GM23248 (cell line): Measurements from ENCODE around the gene GALNT18. TPM values are rescaled to one million over a fixed set of nuclear protein-coding genes. Genes with fewer than 3 reads are reported as not detected.

Source experiments
- DNase-seq: peaks from one replicate; pipeline ENCODE4 v3.0.0-alpha.2; 2015
- H2AFZ ChIP-seq: fragments of 200-600 bp; sonication (generic); 2 replicates; pipeline ENCODE4 v1.6.1; 2016; ENCODE audit warnings: antibody characterized with exemption
- H3F3A ChIP-seq: fragments of 200-600 bp; sonication (generic); 2 replicates; pipeline ENCODE4 v1.6.1; 2016; ENCODE audit warnings: mild to moderate bottlenecking, antibody characterized with exemption, mixed run types; ENCODE audit not compliant: insufficient read depth
- H3K27ac ChIP-seq: fragments of 200-600 bp; sonication (generic); 2 replicates; pipeline ENCODE4 v1.5.1; 2016; ENCODE audit warnings: mild to moderate bottlenecking
- H3K27me3 ChIP-seq: fragments of 200-600 bp; sonication (generic); replicated peaks from 2 replicates; pipeline ENCODE4 v1.6.1; 2016; ENCODE audit warnings: mild to moderate bottlenecking; ENCODE audit not compliant: insufficient read depth
- H3K36me3 ChIP-seq: fragments of 200-600 bp; sonication (generic); 2 replicates; pipeline ENCODE4 v1.6.1; 2016; ENCODE audit warnings: low read depth, mild to moderate bottlenecking
- H3K4me1 ChIP-seq: fragments of 200-600 bp; sonication (generic); 2 replicates; pipeline ENCODE4 v1.6.1; 2016; ENCODE audit warnings: mild to moderate bottlenecking; ENCODE audit not compliant: insufficient read depth
- H3K4me2 ChIP-seq: fragments of 200-600 bp; sonication (generic); one replicate; pipeline ENCODE4 v1.6.1; 2016; ENCODE audit warnings: mild to moderate bottlenecking; ENCODE audit not compliant: unreplicated experiment
- H3K4me3 ChIP-seq: fragments of 200-600 bp; sonication (generic); 2 replicates; pipeline ENCODE4 v1.5.1; 2016; ENCODE audit warnings: mild to moderate bottlenecking
- H3K79me2 ChIP-seq: fragments of 200-600 bp; sonication (generic); 2 replicates; pipeline ENCODE4 v1.6.1; 2016; ENCODE audit warnings: mild to moderate bottlenecking; ENCODE audit not compliant: insufficient read depth
- H3K9ac ChIP-seq: fragments of 200-600 bp; sonication (generic); 2 replicates; pipeline ENCODE4 v1.6.1; 2016; ENCODE audit warnings: mild to moderate bottlenecking
- H3K9me2 ChIP-seq: fragments of 200-600 bp; sonication (generic); 2 replicates; pipeline ENCODE4 v1.6.1; 2016; ENCODE audit warnings: mixed run types, mild to moderate bottlenecking, moderate library complexity; ENCODE audit not compliant: insufficient read depth
- H3K9me3 ChIP-seq: fragments of 200-600 bp; sonication (generic); one replicate; pipeline ENCODE4 v1.6.1; 2017; ENCODE audit warnings: low read depth
- H4K20me1 ChIP-seq: fragments of 200-600 bp; sonication (generic); 2 replicates; pipeline ENCODE4 v1.6.0; 2016; ENCODE audit not compliant: insufficient read depth
- EZH2 ChIP-seq: fragments of 200-600 bp; sonication (generic); IDR thresholded peaks from 2 replicates; pipeline ENCODE4 v1.6.1; 2018; ENCODE audit warnings: antibody characterized with exemption, mild to moderate bottlenecking; ENCODE audit not compliant: insufficient read depth, poor library complexity, severe bottlenecking
- EZH2phosphoT487 ChIP-seq: fragments of 200-600 bp; sonication (generic); IDR thresholded peaks from 2 replicates; pipeline ENCODE4 v1.6.1; 2018; ENCODE audit warnings: antibody characterized with exemption, moderate library complexity, mild to moderate bottlenecking, low read depth; ENCODE audit not compliant: insufficient read depth
- WGBS, 2 experiments: methylation state at CpG; one replicate each; pipeline ENCODE4 v1.1.6; 2015 to 2017; ENCODE audit warnings: low lambda C conversion rate in 2 of 2, low coverage in 1 of 2; ENCODE audit errors: missing lambda C conversion rate in 2 of 2; 5-methylcytosine and 5-hydroxymethylcytosine counted together
- in situ Hi-C: fragments of 300-500 bp; cut with MboI; formaldehyde crosslinking; loops from 2 replicates; pipeline ENCODE4 v1.15.0; 2020
- polyA plus RNA-seq: library from polyadenylated mRNA; unstranded; fragments of >200 nt; fragmentation: Nextera tagmentation; extraction: Ambion mirVana; gene quantifications from 2 replicates; pipeline ENCODE4 v1.2.1, GENCODE V29; 2016
- total RNA-seq: library from RNA; depleted of rRNA; stranded (reverse); fragments of >200 nt; shearing (Covaris generic); gene quantifications from 2 replicates; pipeline ENCODE4 v1.2.3, GENCODE V29; 2014

GALNT18 gene
- total and polyA plus RNA-seq, 2 experiments from 2014 or later = 4.1 to 5.6 TPM

DNA sequence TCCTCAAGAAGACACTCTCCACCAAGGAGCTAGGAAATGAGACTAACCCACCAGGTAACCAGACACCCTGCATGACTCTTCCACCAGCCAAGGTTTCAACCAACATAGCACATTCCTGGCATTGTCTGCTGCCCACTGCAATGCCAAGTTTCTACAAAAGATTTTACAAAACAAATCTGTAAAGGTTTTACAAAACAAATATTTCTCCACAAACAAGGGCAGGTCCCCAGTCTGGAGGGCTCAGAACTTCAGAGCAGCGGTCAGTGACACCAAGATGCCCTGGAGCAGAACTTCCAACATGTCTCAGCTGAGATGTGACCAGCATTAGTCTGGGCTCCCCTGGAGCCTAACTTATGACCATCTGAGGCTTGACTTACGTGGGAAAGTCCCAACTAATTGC, 14.0 kb downstream of the GALNT18 start:
- Histone ChIP-seq H3K36me3 (no peaks in the 10 kb centered on the region), H3F3A (no peaks in the 10 kb centered on the region), H3K4me1 (peaks cover 14% of the 10 kb centered on the region), H3K27me3 (no peaks in the 10 kb centered on the region), H3K9ac (no peak overlapping the region), H3K4me2 (peak overlapping the region; percentile 9), H2AFZ (no peak overlapping the region), H4K20me1 (no peaks in the 10 kb centered on the region), H3K9me2 (no peaks in the 10 kb centered on the region), H3K27ac (no peak overlapping the region), H3K4me3 (no peak overlapping the region), H3K9me3 (no peaks in the 10 kb centered on the region), H3K79me2 (no peaks in the 10 kb centered on the region)
- WGBS, 2 experiments = 72 to 84% methylated on average over 2 of the region's 2 CpGs
- in situ Hi-C loops = no loop called here
- peak; percentile 12 for DNase-seq
- TF ChIP-seq EZH2 = no peak
- no peak for TF ChIP-seq EZH2phosphoT487

GRCh38 chr11:11605821-11606450, 15.9 kb downstream of the GALNT18 start:
- 70 to 81% methylated on average over 5 of the region's 5 CpGs for WGBS, 2 experiments

GRCh38 chr11:11605181-11605580, 16.6 kb downstream of the GALNT18 start:
- no peak overlapping the region for H2AFZ ChIP-seq
- H3K9ac ChIP-seq = no peak overlapping the region
- WGBS, 2 experiments = 63 to 65% methylated on average over 6 of the region's 6 CpGs

More at GRCh38 chr11:11605821-11606450, 15.9 kb downstream of the GALNT18 start:
- Histone ChIP-seq H2AFZ (no peak overlapping the region), H3K27me3 (no peaks in the 10 kb centered on the region), H3K27ac (no peak overlapping the region), H3K9ac (no peak overlapping the region), H3F3A (no peaks in the 10 kb centered on the region), H3K79me2 (no peaks in the 10 kb centered on the region), H3K9me3 (no peaks in the 10 kb centered on the region), H3K36me3 (no peaks in the 10 kb centered on the region), H3K9me2 (no peaks in the 10 kb centered on the region), H3K4me2 (no peak overlapping the region), H4K20me1 (no peaks in the 10 kb centered on the region), H3K4me3 (no peak overlapping the region), H3K4me1 (peaks cover 14% of the 10 kb centered on the region)
- TF ChIP-seq EZH2 (no peak), EZH2phosphoT487 (no peak)
- in situ Hi-C loops = no loop called here
- no peak for DNase-seq

GRCh38 chr11:11604370-11604990, 17.3 kb downstream of the GALNT18 start:
- TF ChIP-seq EZH2phosphoT487 (no peak), EZH2 (no peak)
- Histone ChIP-seq H3K4me3 (no peak overlapping the region), H2AFZ (no peak overlapping the region), H3K4me2 (no peak overlapping the region), H3K9me2 (no peaks in the 10 kb centered on the region), H4K20me1 (no peaks in the 10 kb centered on the region), H3K27ac (no peak overlapping the region), H3K27me3 (no peaks in the 10 kb centered on the region), H3K9ac (no peak overlapping the region), H3K4me1 (peaks cover 14% of the 10 kb centered on the region), H3K36me3 (no peaks in the 10 kb centered on the region), H3K9me3 (no peaks in the 10 kb centered on the region), H3K79me2 (no peaks in the 10 kb centered on the region), H3F3A (no peaks in the 10 kb centered on the region)
- WGBS, 2 experiments = 67 to 85% methylated on average over 7 of the region's 7 CpGs
- no peak for DNase-seq
- in situ Hi-C loops = no loop called here

More at GRCh38 chr11:11605181-11605580, 16.6 kb downstream of the GALNT18 start:
- Histone ChIP-seq H3K27me3 (no peaks in the 10 kb centered on the region), H3K4me1 (peaks cover 14% of the 10 kb centered on the region), H4K20me1 (no peaks in the 10 kb centered on the region), H3K36me3 (no peaks in the 10 kb centered on the region), H3K4me3 (no peak overlapping the region), H3K79me2 (no peaks in the 10 kb centered on the region), H3F3A (no peaks in the 10 kb centered on the region), H3K27ac (no peak overlapping the region), H3K9me3 (no peaks in the 10 kb centered on the region), H3K4me2 (no peak overlapping the region), H3K9me2 (no peaks in the 10 kb centered on the region)
- in situ Hi-C loops = no loop called here
- no peak for TF ChIP-seq EZH2phosphoT487
- no peak for TF ChIP-seq EZH2
- DNase-seq = no peak

- H3K9ac ChIP-seq = no peak overlapping the region
- H3K27ac ChIP-seq = no peak overlapping the region
- H2AFZ ChIP-seq = no peak overlapping the region
- no peaks in the 10 kb centered on the region for H3K27me3 ChIP-seq
- no peak for DNase-seq
- no peaks in the 10 kb centered on the region for H3K9me3 ChIP-seq
- H4K20me1 ChIP-seq = no peaks in the 10 kb centered on the region
- H3F3A ChIP-seq = no peaks in the 10 kb centered on the region
- H3K79me2 ChIP-seq = no peaks in the 10 kb centered on the region
- no peaks in the 10 kb centered on the region for H3K9me2 ChIP-seq
- no peak overlapping the region for H3K4me2 ChIP-seq
- H3K4me3 ChIP-seq = no peak overlapping the region
- in situ Hi-C loops = no loop called here
- TF ChIP-seq EZH2phosphoT487 (no peak), EZH2 (no peak)
- no peaks in the 10 kb centered on the region for H3K36me3 ChIP-seq
- no peaks in the 10 kb centered on the region for H3K4me1 ChIP-seq
These were observed 19.8 kb downstream of the GALNT18 start for GRCh38 chr11:11602011-11602410.
